Loucy (cell line): Measurements from ENCODE around the gene CNPY1.

Source experiments
- EZH2phosphoT487 ChIP-seq: fragments of 200-600 bp; IDR thresholded peaks from 2 replicates; pipeline ENCODE4 v1.6.1; 2018; ENCODE audit warnings: antibody characterized with exemption, mild to moderate bottlenecking, moderate library complexity, borderline replicate concordance
- TF ChIP-seq, protein P1 (sequence below): fragments of 200-600 bp; sonication (generic); conservative IDR thresholded peaks from 2 replicates; pipeline ENCODE4 v1.5.1; 2014; ENCODE audit warnings: mild to moderate bottlenecking, antibody characterized with exemption, low read length

DNA sequence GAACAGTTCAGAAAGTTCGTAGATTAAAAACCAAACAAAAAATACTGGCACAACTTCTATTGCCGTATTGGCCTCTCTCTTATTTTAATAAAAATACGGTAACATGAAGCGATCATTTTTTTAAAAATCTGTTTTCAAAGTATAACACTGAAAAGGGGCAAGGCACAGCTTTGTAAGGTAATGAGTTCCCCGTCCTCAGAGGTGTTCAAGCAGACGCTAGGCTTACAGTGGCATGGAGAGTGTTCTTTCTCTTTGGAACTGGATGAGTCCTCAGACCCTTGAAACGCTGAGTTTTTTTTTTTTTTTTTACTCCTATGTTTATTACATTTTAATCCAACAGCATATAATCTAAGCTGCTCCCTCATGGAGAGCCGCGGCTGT lies 80.6 kb downstream of the CNPY1 start:
- TF ChIP-seq, protein P1, sequence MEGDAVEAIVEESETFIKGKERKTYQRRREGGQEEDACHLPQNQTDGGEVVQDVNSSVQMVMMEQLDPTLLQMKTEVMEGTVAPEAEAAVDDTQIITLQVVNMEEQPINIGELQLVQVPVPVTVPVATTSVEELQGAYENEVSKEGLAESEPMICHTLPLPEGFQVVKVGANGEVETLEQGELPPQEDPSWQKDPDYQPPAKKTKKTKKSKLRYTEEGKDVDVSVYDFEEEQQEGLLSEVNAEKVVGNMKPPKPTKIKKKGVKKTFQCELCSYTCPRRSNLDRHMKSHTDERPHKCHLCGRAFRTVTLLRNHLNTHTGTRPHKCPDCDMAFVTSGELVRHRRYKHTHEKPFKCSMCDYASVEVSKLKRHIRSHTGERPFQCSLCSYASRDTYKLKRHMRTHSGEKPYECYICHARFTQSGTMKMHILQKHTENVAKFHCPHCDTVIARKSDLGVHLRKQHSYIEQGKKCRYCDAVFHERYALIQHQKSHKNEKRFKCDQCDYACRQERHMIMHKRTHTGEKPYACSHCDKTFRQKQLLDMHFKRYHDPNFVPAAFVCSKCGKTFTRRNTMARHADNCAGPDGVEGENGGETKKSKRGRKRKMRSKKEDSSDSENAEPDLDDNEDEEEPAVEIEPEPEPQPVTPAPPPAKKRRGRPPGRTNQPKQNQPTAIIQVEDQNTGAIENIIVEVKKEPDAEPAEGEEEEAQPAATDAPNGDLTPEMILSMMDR = no peak
- no peak for TF ChIP-seq EZH2phosphoT487
